ENCODE results near the gene SND1.

The SND1 gene

GRCh38 chr7:127845522-127846214 is 193.7 kb downstream of the SND1 start:
- H3K36me3 ChIP-seq (ENCODE audit: control insufficient read depth, insufficient read depth, low read length): peaks cover 5% of the 10 kb centered on the region

DNA sequence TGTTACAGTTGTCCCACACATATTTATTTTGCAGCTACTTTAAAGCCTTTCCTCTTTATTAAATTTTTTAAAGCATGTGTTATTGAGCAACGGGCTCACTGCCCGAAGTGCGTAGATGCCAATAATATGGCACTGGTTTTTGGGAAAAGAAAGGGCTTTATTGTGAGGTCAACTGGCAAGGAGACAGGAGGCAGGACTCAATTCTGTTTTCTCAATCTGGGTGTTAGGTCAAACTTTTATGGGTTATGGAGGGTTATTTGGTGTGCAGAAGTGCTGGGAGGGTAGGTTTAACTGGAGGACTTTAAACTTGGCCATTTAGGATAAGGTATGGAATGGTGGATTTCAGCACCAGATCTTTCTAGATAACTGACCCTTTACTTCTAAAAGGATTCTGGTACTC is 195.6 kb downstream of the SND1 start:
- DNase-seq (ENCODE audit: extremely low read depth, insufficient read length): no peak
- Histone ChIP-seq H3K36me3 (ENCODE audit: control insufficient read depth, insufficient read depth, low read length) (peaks cover 5% of the 10 kb centered on the region), H3K27me3 (replicated peaks; ENCODE audit: control insufficient read depth, insufficient read depth, low read length) (no peaks in the 10 kb centered on the region), H3K4me3 (replicated peaks; ENCODE audit: low read depth, low read length) (no peak overlapping the region)
- TF ChIP-seq CTCF (IDR thresholded peaks at IDR 0.05; ENCODE audit: insufficient read depth, low read length, poor library complexity, severe bottlenecking): no peak

More at GRCh38 chr7:127845522-127846214, 193.7 kb downstream of the SND1 start:
- H3K4me3 ChIP-seq (replicated peaks; ENCODE audit: low read depth, low read length): no peak overlapping the region
- no peaks in the 10 kb centered on the region for H3K27me3 ChIP-seq (replicated peaks; ENCODE audit: control insufficient read depth, insufficient read depth, low read length)
- no peak for DNase-seq (ENCODE audit: extremely low read depth, insufficient read length)
- TF ChIP-seq CTCF (IDR thresholded peaks at IDR 0.05; ENCODE audit: insufficient read depth, low read length, poor library complexity, severe bottlenecking): no peak

GRCh38 chr7:127848241-127848640 is 196.2 kb downstream of the SND1 start:
- no peak for TF ChIP-seq CTCF (IDR thresholded peaks at IDR 0.05; ENCODE audit: insufficient read depth, low read length, poor library complexity, severe bottlenecking)
- no peak overlapping the region for H3K4me3 ChIP-seq (replicated peaks; ENCODE audit: low read depth, low read length)
- DNase-seq (ENCODE audit: extremely low read depth, insufficient read length): no peak
- no peaks in the 10 kb centered on the region for H3K27me3 ChIP-seq (replicated peaks; ENCODE audit: control insufficient read depth, insufficient read depth, low read length)
- H3K36me3 ChIP-seq (ENCODE audit: control insufficient read depth, insufficient read depth, low read length): peaks cover 5% of the 10 kb centered on the region

- Histone ChIP-seq H3K36me3 (ENCODE audit: control insufficient read depth, insufficient read depth, low read length) (peaks cover 1% of the 10 kb centered on the region; the same call in 1 of the 2 replicates), H3K4me3 (replicated peaks; ENCODE audit: low read depth, low read length) (no peak overlapping the region), H3K27me3 (replicated peaks; ENCODE audit: control insufficient read depth, insufficient read depth, low read length) (no peaks in the 10 kb centered on the region)
- no peak for TF ChIP-seq CTCF (IDR thresholded peaks at IDR 0.05; ENCODE audit: insufficient read depth, low read length, poor library complexity, severe bottlenecking)
- DNase-seq (ENCODE audit: extremely low read depth, insufficient read length): no peak
Observed at GRCh38 chr7:127850195-127850594, 198.2 kb downstream of the SND1 start.

GRCh38 chr7:127854383-127854782 is 202.4 kb downstream of the SND1 start:
- Histone ChIP-seq H3K4me3 (replicated peaks; ENCODE audit: low read depth, low read length) (no peak overlapping the region), H3K27me3 (replicated peaks; ENCODE audit: control insufficient read depth, insufficient read depth, low read length) (no peaks in the 10 kb centered on the region), H3K36me3 (ENCODE audit: control insufficient read depth, insufficient read depth, low read length) (no peaks in the 10 kb centered on the region; the same call in 1 of the 2 replicates)
- DNase-seq (ENCODE audit: extremely low read depth, insufficient read length): no peak
- TF ChIP-seq CTCF (IDR thresholded peaks at IDR 0.05; ENCODE audit: insufficient read depth, low read length, poor library complexity, severe bottlenecking): no peak
